GM12878 (cell line): ENCODE results near the gene DCUN1D3. TPM values are rescaled to one million over a fixed set of nuclear protein-coding genes. Genes with fewer than 3 reads are reported as not detected.

Experiments
- ATAC-seq: fragments of 200-7000 bp; cut with Tn5 transposase; 3 replicates; pipeline ENCODE4 v1.9.1; 2020; ENCODE audit warnings: mild to moderate bottlenecking, moderate library complexity
- BruUV-seq: library from RNA; stranded (reverse); fragments of 400-500 nt; replicated peaks from 2 replicates; lab custom pipeline; 2021; lab: Mats Ljungman, UMichigan
- CTCF ChIA-PET: fragments of 300-600 bp; sonication (Branson Sonifier 250); formaldehyde crosslinking; extraction: SDS; loops from one replicate; lab custom pipeline; 2021; ENCODE audit warnings: inconsistent platforms; lab: Yijun Ruan, JAX
- POLR2A ChIA-PET: fragments of 350-600 bp; formaldehyde crosslinking; extraction: SDS; loops from one replicate; lab custom pipeline; 2021; ENCODE audit warnings: inconsistent platforms; lab: Charles Lee
- RAD21 ChIA-PET: fragments of 300-600 bp; sonication (Branson Sonifier 250); formaldehyde crosslinking; loops from one replicate; lab custom pipeline; 2023; ENCODE audit warnings: antibody characterized with exemption; ENCODE audit not compliant: unreplicated experiment; lab: Charles Lee
- SMC1A ChIA-PET: fragments of 300-600 bp; sonication (Branson Sonifier 250); formaldehyde crosslinking; loops from one replicate; lab custom pipeline; 2023; ENCODE audit not compliant: unreplicated experiment, uncharacterized antibody; lab: Charles Lee
- DNase-seq: peaks from one replicate; pipeline ENCODE4 v3.0.0-alpha.2; 2011; ENCODE audit warnings: low read depth, low spot score
- FAIRE-seq: peaks from 3 replicates; lab custom pipeline; 2011; peaks lifted over from hg19 to GRCh38; lab: Jason Lieb, UNC
- H2AFZ ChIP-seq: 2 replicates; pipeline ENCODE4 v1.6.0; 2011; ENCODE audit warnings: low read depth, low read length, control low read depth; ENCODE audit not compliant: control insufficient read depth
- H3K27ac ChIP-seq: 2 replicates; pipeline ENCODE4 v1.5.1; 2011; ENCODE audit warnings: control low read depth; ENCODE audit not compliant: control insufficient read depth, insufficient read depth
- H3K27me3 ChIP-seq, 2 experiments: replicated peaks in 1 of 2; 2 replicates each; pipeline versions ENCODE4 v1.6.0 to v1.6.1; 2011; ENCODE audit warnings: low read length in 1 of 2; ENCODE audit not compliant: control insufficient read depth in 2 of 2, insufficient read depth in 2 of 2
- H3K36me3 ChIP-seq, 2 experiments: 2 replicates each; pipeline ENCODE4 v1.5.1; 2011; ENCODE audit warnings: low read length in 1 of 2; ENCODE audit not compliant: control insufficient read depth in 2 of 2, insufficient read depth in 2 of 2
- H3K4me1 ChIP-seq: 2 replicates; pipeline ENCODE4 v1.6.1; 2011; ENCODE audit warnings: mild to moderate bottlenecking, low read length, moderate library complexity, mixed read lengths; ENCODE audit not compliant: control insufficient read depth, insufficient read depth
- H3K4me2 ChIP-seq: 2 replicates; pipeline ENCODE4 v1.6.0; 2011; ENCODE audit warnings: control low read depth; ENCODE audit not compliant: control insufficient read depth, insufficient read depth
- H3K4me3 ChIP-seq: fragments of 200-600 bp; sonication (generic); 2 replicates; pipeline ENCODE4 v1.5.1; 2016
- H3K79me2 ChIP-seq: 2 replicates; pipeline ENCODE4 v1.6.0; 2011; ENCODE audit warnings: low read length; ENCODE audit not compliant: control insufficient read depth, insufficient read depth
- H3K9ac ChIP-seq: 2 replicates; pipeline ENCODE4 v1.8.0; 2011; ENCODE audit warnings: low read length, control low read depth, mixed read lengths; ENCODE audit not compliant: control insufficient read depth, insufficient read depth
- H3K9me3 ChIP-seq: replicated peaks from 3 replicates; pipeline ENCODE4 v1.5.1; 2011; ENCODE audit warnings: mild to moderate bottlenecking, low read length; ENCODE audit not compliant: control insufficient read depth, insufficient read depth
- H4K20me1 ChIP-seq: 2 replicates; pipeline ENCODE4 v1.6.0; 2011; ENCODE audit not compliant: control insufficient read depth, insufficient read depth
- BMI1 ChIP-seq: fragments of 450-650 bp; IDR thresholded peaks from 2 replicates; pipeline ENCODE4 v1.6.1; 2016; ENCODE audit warnings: mild to moderate bottlenecking, moderate library complexity, borderline replicate concordance
- CHD2 ChIP-seq: IDR thresholded peaks from 2 replicates; pipeline ENCODE4 v1.6.1; 2011; ENCODE audit warnings: low read depth, low read length, improper control_type of control experiment, borderline replicate concordance
- E2F8 ChIP-seq: fragments of 450-650 bp; IDR thresholded peaks from 2 replicates; pipeline ENCODE4 v1.6.1; 2018; ENCODE audit warnings: mild to moderate bottlenecking, low read depth, moderate library complexity; ENCODE audit not compliant: partially characterized antibody
- GABPA ChIP-seq: IDR thresholded peaks from 2 replicates; pipeline ENCODE4 v1.6.1; 2014; ENCODE audit warnings: antibody characterized with exemption, low read depth, mild to moderate bottlenecking, inconsistent platforms
- IKZF2 ChIP-seq, 2 experiments: fragments of 450-650 bp; IDR thresholded peaks; 2 replicates each; pipeline ENCODE4 v1.6.1; 2017; ENCODE audit warnings: mild to moderate bottlenecking in 2 of 2, moderate library complexity in 2 of 2
- IRF3 ChIP-seq: fragments of 450-650 bp; IDR thresholded peaks from 2 replicates; pipeline ENCODE4 v1.6.1; 2014; ENCODE audit warnings: mild to moderate bottlenecking
- IRF5 ChIP-seq: fragments of 450-650 bp; IDR thresholded peaks from 2 replicates; pipeline ENCODE4 v1.6.1; 2017; ENCODE audit warnings: borderline replicate concordance
- KAT2A ChIP-seq: conservative IDR thresholded peaks from 2 replicates; pipeline ENCODE4 v1.6.1; 2011; ENCODE audit warnings: low read depth, low read length; ENCODE audit not compliant: control insufficient read depth
- MLLT1 ChIP-seq: fragments of 450-650 bp; IDR thresholded peaks from 2 replicates; pipeline ENCODE4 v1.6.1; 2016; ENCODE audit warnings: mild to moderate bottlenecking
- NFYB ChIP-seq: IDR thresholded peaks from 2 replicates; pipeline ENCODE4 v1.6.1; 2011; ENCODE audit warnings: low read depth, mild to moderate bottlenecking, low read length, improper control_type of control experiment, moderate library complexity; ENCODE audit not compliant: insufficient read depth
- SREBF2 ChIP-seq: IDR thresholded peaks from 2 replicates; pipeline ENCODE4 v1.6.1; 2012; ENCODE audit warnings: mild to moderate bottlenecking, low read length
- TARDBP ChIP-seq: IDR thresholded peaks from 2 replicates; pipeline ENCODE4 v1.6.1; 2016; ENCODE audit warnings: borderline replicate concordance
- USF1 ChIP-seq: IDR thresholded peaks from 2 replicates; pipeline ENCODE4 v1.6.1; 2011; ENCODE audit warnings: borderline replicate concordance, low read depth, mild to moderate bottlenecking, moderate library complexity, mixed read lengths, low read length; ENCODE audit not compliant: insufficient read depth; ENCODE audit errors: extremely low read length
- ZNF207 ChIP-seq: fragments of 450-650 bp; IDR thresholded peaks from 2 replicates; pipeline ENCODE4 v1.6.1; 2014; ENCODE audit warnings: antibody characterized with exemption, mild to moderate bottlenecking, borderline replicate concordance
- WGBS: methylation state at CpG from one replicate; pipeline ENCODE4 v1.1.6; 2016; ENCODE audit warnings: low lambda C conversion rate; ENCODE audit not compliant: insufficient replicate concordance, insufficient coverage; ENCODE audit errors: missing lambda C conversion rate; 5-methylcytosine and 5-hydroxymethylcytosine counted together
- in situ Hi-C: fragments of 300-500 bp; cut with MboI; formaldehyde crosslinking; loops from 9 replicates; pipeline ENCODE4 v1.14.3; 2018; ENCODE audit warnings: mixed read lengths
- intact Hi-C: fragments of 100-400 bp; cut with micrococcal nuclease; formaldehyde crosslinking; loops from one replicate; pipeline ENCODE4 v1.14.2; 2022; ENCODE audit not compliant: unreplicated experiment
- polyA plus RNA-seq, 11 experiments: library from polyadenylated mRNA; depleted of rRNA in 4 of 11; unstranded in 6 of 11; stranded (reverse) in 5 of 11; fragments of >200 nt; fragmentation: Nextera tagmentation in 4 of 11; fragmentation: Illumina TruSeq in 1 of 11; extraction: Ambion mirVana in 4 of 11; extraction: Trizol in 1 of 11; gene quantifications; 1 replicate in 1 of 11; 2 replicates in 10 of 11; pipeline versions ENCODE4 v1.2.1 to v1.2.3, GENCODE V29; 2011 to 2016; ENCODE audit warnings: inconsistent platforms in 2 of 11, missing spikeins in 2 of 11, low read depth in 1 of 11
- total RNA-seq, 4 experiments: library from RNA; depleted of rRNA in 3 of 4; stranded (reverse); fragments of >200 nt in 3 of 4; fragmentation: Illumina TruSeq in 1 of 4; extraction: Trizol in 1 of 4; gene quantifications; 2 replicates each; pipeline versions ENCODE4 v1.2.1 to v1.2.3, GENCODE V29; 2013 to 2021

The DCUN1D3 gene
- total and polyA plus RNA-seq, 10 of the 15 experiments (the other 5 are each of a cell fraction or from before 2014, with no cell fraction given) = 0.47 to 4.5 (median 1.9) TPM

GRCh38 chr16:20948444-20948843 is 48.3 kb upstream of the DCUN1D3 start:
- POLR2A ChIA-PET = interaction anchor here (0.6 kb wide), 1 partner anchor 117 kb away, joined by 6 read pairs; no protein-coding TSS in a partner anchor
- H3K4me3 ChIP-seq = no peak overlapping the region
- FAIRE-seq = no peak
- H3K27me3 ChIP-seq = no peaks in the 10 kb centered on the region; a peak in 2 of 4 replicates
- in situ Hi-C loops (loop anchor here (5.0 kb wide), 1 partner anchor 51 kb away; no protein-coding TSS in a partner anchor), intact Hi-C loops (loop anchor here (10.0 kb wide), 1 partner anchor 94 kb away; no protein-coding TSS in a partner anchor)
- H3K79me2 ChIP-seq = no peaks in the 10 kb centered on the region
- no peaks in the 10 kb centered on the region; the same call in 1 of the 2 replicates for H4K20me1 ChIP-seq
- CTCF ChIA-PET = interaction anchor here (0.6 to 1.5 kb wide), 4 partner anchors 8 to 1694 kb away, joined by 3 to 8 read pairs (median 4); no protein-coding TSS in a partner anchor
- no peak for ATAC-seq
- H3K4me2 ChIP-seq = no peak overlapping the region
- WGBS = 77% methylated on average over 9 of the region's 9 CpGs
- TF ChIP-seq ZNF207 = no peak
- TF ChIP-seq E2F8 = no peak
- TF ChIP-seq KAT2A = no peak
- TF ChIP-seq IRF5 = no peak
- no peak for TF ChIP-seq IRF3
- TF ChIP-seq TARDBP = no peak
- TF ChIP-seq CHD2 = no peak
- no peak for TF ChIP-seq BMI1
- TF ChIP-seq IKZF2 (IDR thresholded peaks at IDR 0.05) = no peak
- TF ChIP-seq GABPA = no peak
- no peak for TF ChIP-seq SREBF2
- no peak for TF ChIP-seq MLLT1
- TF ChIP-seq USF1 = no peak
- no peak for TF ChIP-seq NFYB
- no peak overlapping the region for H3K27ac ChIP-seq
- SMC1A ChIA-PET = interaction anchor here (0.6 to 1.0 kb wide), 2 partner anchors 74 to 1639 kb away, joined by 3 to 4 read pairs; no protein-coding TSS in a partner anchor
- no peak for DNase-seq
- no peak overlapping the region for H2AFZ ChIP-seq
- H3K9ac ChIP-seq = no peak overlapping the region
- no TSS peak for BruUV-seq
- H3K4me1 ChIP-seq = peaks cover 13% of the 10 kb centered on the region
- H3K36me3 ChIP-seq = no peaks in the 10 kb centered on the region
- H3K9me3 ChIP-seq = no peaks in the 10 kb centered on the region
- RAD21 ChIA-PET = no interaction called here
